CD14-positive monocyte (primary cell): ENCODE results near the gene ITLN2. TPM values are rescaled to one million over a fixed set of nuclear protein-coding genes. Genes with fewer than 3 reads are reported as not detected.
"Not testable (repeated sequence)": the region's sequence is repeated elsewhere in the genome, so short reads cannot be mapped to it uniquely, and the experiment has no call there.

Experiments used
- DNase-seq, 3 donors: peaks; one replicate each; pipeline ENCODE4 v3.0.0-alpha.2; 2011 to 2022
- H2AFZ ChIP-seq: 2 replicates; pipeline ENCODE4 v1.6.0; 2012; ENCODE audit warnings: mild to moderate bottlenecking, low read depth, low read length, inconsistent platforms; ENCODE audit not compliant: insufficient read depth, poor library complexity, severe bottlenecking
- H3K27ac ChIP-seq, 2 donors: 1 replicate in 1 of 2; 2 replicates in 1 of 2; pipeline ENCODE4 v1.5.1; 2012 to 2013; ENCODE audit warnings: low read length in 2 of 2, control low read depth in 1 of 2, inconsistent platforms in 1 of 2, low read depth in 1 of 2, mild to moderate bottlenecking in 1 of 2
- H3K27me3 ChIP-seq, 2 donors: one replicate each; pipeline versions ENCODE4 v1.6.0 to v1.6.1; 2011 to 2013; ENCODE audit warnings: low read length in 2 of 2; ENCODE audit not compliant: control insufficient read depth in 2 of 2, insufficient read depth in 2 of 2
- H3K36me3 ChIP-seq, 2 donors: replicated peaks in 1 of 2; 1 replicate in 1 of 2; 2 replicates in 1 of 2; pipeline versions ENCODE4 v1.5.1 to v1.6.1; 2012 to 2013; ENCODE audit warnings: low read length in 2 of 2, control low read depth in 1 of 2, inconsistent platforms in 1 of 2, mild to moderate bottlenecking in 1 of 2; ENCODE audit not compliant: insufficient read depth in 2 of 2, control insufficient read depth in 1 of 2
- H3K4me1 ChIP-seq, 2 donors: 1 replicate in 1 of 2; 2 replicates in 1 of 2; pipeline versions ENCODE4 v1.5.1 to v1.6.1; 2012 to 2013; ENCODE audit warnings: low read length in 2 of 2, control low read depth in 1 of 2, inconsistent platforms in 1 of 2, mild to moderate bottlenecking in 1 of 2, moderate library complexity in 1 of 2; ENCODE audit not compliant: insufficient read depth in 2 of 2, control insufficient read depth in 1 of 2
- H3K4me2 ChIP-seq: replicated peaks from 2 replicates; pipeline ENCODE3; 2012; ENCODE audit warnings: low read length, moderate library complexity, mild to moderate bottlenecking; ENCODE audit not compliant: poor library complexity, severe bottlenecking; ENCODE audit errors: extremely low read depth
- H3K4me3 ChIP-seq, 3 experiments: fragments of 200-600 bp in 1 of 3; sonication (generic) in 1 of 3; replicated peaks in 1 of 3; 1 replicate in 2 of 3; 2 replicates in 1 of 3; pipeline ENCODE4 v1.5.1; 2011 to 2013; ENCODE audit warnings: low read length in 3 of 3, mild to moderate bottlenecking in 3 of 3, control low read depth in 2 of 3, low read depth in 2 of 3, inconsistent platforms in 1 of 3, moderate library complexity in 1 of 3
- H3K79me2 ChIP-seq: 2 replicates; pipeline ENCODE4 v1.6.0; 2012; ENCODE audit warnings: mild to moderate bottlenecking, control low read depth, inconsistent platforms, low read length, moderate library complexity; ENCODE audit not compliant: insufficient read depth
- H3K9ac ChIP-seq: 2 replicates; pipeline ENCODE4 v1.6.0; 2017; ENCODE audit warnings: low read length, mild to moderate bottlenecking; ENCODE audit not compliant: insufficient read depth, poor library complexity, severe bottlenecking
- H3K9me3 ChIP-seq, 2 donors: replicated peaks in 1 of 2; 1 replicate in 1 of 2; 2 replicates in 1 of 2; pipeline versions ENCODE4 v1.5.1 to v1.6.1; 2012 to 2013; ENCODE audit warnings: low read length in 2 of 2, control low read depth in 1 of 2; ENCODE audit not compliant: control insufficient read depth in 1 of 2, insufficient read depth in 1 of 2
- H4K20me1 ChIP-seq: 2 replicates; pipeline ENCODE4 v1.6.0; 2012; ENCODE audit warnings: mild to moderate bottlenecking, low read length, control low read depth, moderate library complexity; ENCODE audit not compliant: insufficient read depth
- H3K27ac Mint-ChIP-seq, 7 donors: one replicate each; pipeline ENCODE4 v1.8.0; 2020; ENCODE audit warnings: mild to moderate bottlenecking in 7 of 7, mixed read lengths in 7 of 7, moderate library complexity in 6 of 7, inconsistent platforms in 2 of 7
- H3K27me3 Mint-ChIP-seq, 3 donors: one replicate each; pipeline ENCODE4 v1.8.0; 2021 to 2022; ENCODE audit warnings: low read depth in 3 of 3, mild to moderate bottlenecking in 3 of 3, mixed read lengths in 3 of 3, moderate library complexity in 3 of 3, inconsistent platforms in 1 of 3
- H3K36me3 Mint-ChIP-seq, 2 donors: one replicate each; pipeline ENCODE4 v1.8.0; 2020; ENCODE audit warnings: mixed read lengths in 2 of 2, inconsistent platforms in 1 of 2, mild to moderate bottlenecking in 1 of 2
- H3K4me1 Mint-ChIP-seq: one replicate; pipeline ENCODE4 v1.8.0; 2020; ENCODE audit warnings: mild to moderate bottlenecking, mixed read lengths
- H3K4me3 Mint-ChIP-seq, 2 donors: one replicate each; pipeline ENCODE4 v1.8.0; 2020; ENCODE audit warnings: mild to moderate bottlenecking in 2 of 2, mixed read lengths in 2 of 2, moderate library complexity in 1 of 2
- H3K9me3 Mint-ChIP-seq, 7 donors: one replicate each; pipeline ENCODE4 v1.8.0; 2020 to 2022; ENCODE audit warnings: mixed read lengths in 7 of 7, mild to moderate bottlenecking in 6 of 7, moderate library complexity in 6 of 7, inconsistent platforms in 2 of 7
- CTCF ChIP-seq: fragments of 200-600 bp; IDR thresholded peaks from one replicate; pipeline ENCODE4 v1.8.0; 2022; ENCODE audit warnings: antibody characterized with exemption, mild to moderate bottlenecking
- WGBS: methylation state at CpG from one replicate; pipeline ENCODE4 v1.1.5; 2013; ENCODE audit warnings: missing lambda C conversion rate; ENCODE audit not compliant: insufficient coverage; 5-methylcytosine and 5-hydroxymethylcytosine counted together
- intact Hi-C, 2 donors: fragments of 100-400 bp; cut with micrococcal nuclease; formaldehyde crosslinking; loops; one replicate each; pipeline versions ENCODE4 v1.15.0 to v1.15.1; 2023
- polyA plus RNA-seq, 3 donors: library from polyadenylated mRNA; depleted of rRNA in 1 of 3; unstranded in 2 of 3; stranded (reverse) in 1 of 3; fragments of 300-500 nt in 2 of 3; fragments of >200 nt in 1 of 3; fragmentation: Illumina TruSeq in 2 of 3; gene quantifications; 1 replicate in 2 of 3; 2 replicates in 1 of 3; pipeline ENCODE4 v1.2.3, GENCODE V29; 2012 to 2021

ITLN2 gene
- polyA plus RNA-seq, 3 donors = not detected

- Mint-ChIP-seq H3K36me3 (peaks cover 13 to 24% of the 10 kb centered on the region in 2 donors), H3K9me3 (no peaks in the 10 kb centered on the region), H3K27me3 (peaks cover 1 to 3% (median 2%) of the 10 kb centered on the region in 3 donors), H3K4me3 (no peak overlapping the region), H3K27ac (no peak overlapping the region), H3K4me1 (peaks cover 15% of the 10 kb centered on the region)
- Histone ChIP-seq H3K4me1 (peaks cover 11 to 14% of the 10 kb centered on the region in 2 donors), H3K79me2 (no peaks in the 10 kb centered on the region), H2AFZ (no peak overlapping the region), H3K9me3 (no peaks in the 10 kb centered on the region), H3K4me2 (no peak overlapping the region), H3K27ac (no peak overlapping the region), H3K4me3 (no peak overlapping the region), H3K36me3 (peaks cover 8 to 11% of the 10 kb centered on the region in 2 donors), H3K9ac (no peak overlapping the region), H3K27me3 (no peaks in the 10 kb centered on the region), H4K20me1 (no peaks in the 10 kb centered on the region)
- TF ChIP-seq CTCF = peak; percentile 30
- intact Hi-C loops = loop anchor here in 1 of 2 donors (5.0 to 10.0 kb wide), 3 partner anchors 61 to 161 kb away; no protein-coding TSS in a partner anchor
- peak in 2 of 3 donors; percentile 12 to 26 for DNase-seq
- 8% methylated on average over 2 of the region's 14 CpGs for WGBS
Measured at GRCh38 chr1:160993544-160994193, 39.1 kb upstream of the ITLN2 start.

- not testable (repeated sequence) for H3K4me3 Mint-ChIP-seq, H3K9me3 Mint-ChIP-seq, H3K4me1 Mint-ChIP-seq, H3K27ac Mint-ChIP-seq, H2AFZ ChIP-seq, H3K36me3 ChIP-seq, H3K27ac ChIP-seq, H3K79me2 ChIP-seq, H3K27me3 Mint-ChIP-seq, H4K20me1 ChIP-seq, H3K9ac ChIP-seq, H3K4me3 ChIP-seq, H3K4me2 ChIP-seq, H3K27me3 ChIP-seq, H3K9me3 ChIP-seq, H3K4me1 ChIP-seq, DNase-seq
- no CpG with 5 or more reads among the region's 4 CpGs for WGBS
- intact Hi-C loops = loop anchor here in 1 of 2 donors (5.0 to 10.0 kb wide), 3 partner anchors 63 to 160 kb away; no protein-coding TSS in a partner anchor
- H3K36me3 Mint-ChIP-seq = peaks cover 1 to 12% of the 10 kb centered on the region in 2 donors
Measured at GRCh38 chr1:160992036-160992435, 37.4 kb upstream of the ITLN2 start.
